Stimulated activated CD4-positive, alpha-beta T cell treated with anti-CD3 and anti-CD28 coated beads, Interleukin-4, amount 100 ng/mL, for 48 hours (primary cell): Measurements from ENCODE around the gene PAK1.

Experiments
- DNase-seq, 2 donors: peaks; one replicate each; pipeline ENCODE4 v3.0.0-alpha.2; 2020; ENCODE audit warnings: low read depth in 2 of 2

PAK1 gene

GRCh38 chr11:77474684-77475060 lies 778 bp upstream of the PAK1 start:
- no peak for DNase-seq

DNA sequence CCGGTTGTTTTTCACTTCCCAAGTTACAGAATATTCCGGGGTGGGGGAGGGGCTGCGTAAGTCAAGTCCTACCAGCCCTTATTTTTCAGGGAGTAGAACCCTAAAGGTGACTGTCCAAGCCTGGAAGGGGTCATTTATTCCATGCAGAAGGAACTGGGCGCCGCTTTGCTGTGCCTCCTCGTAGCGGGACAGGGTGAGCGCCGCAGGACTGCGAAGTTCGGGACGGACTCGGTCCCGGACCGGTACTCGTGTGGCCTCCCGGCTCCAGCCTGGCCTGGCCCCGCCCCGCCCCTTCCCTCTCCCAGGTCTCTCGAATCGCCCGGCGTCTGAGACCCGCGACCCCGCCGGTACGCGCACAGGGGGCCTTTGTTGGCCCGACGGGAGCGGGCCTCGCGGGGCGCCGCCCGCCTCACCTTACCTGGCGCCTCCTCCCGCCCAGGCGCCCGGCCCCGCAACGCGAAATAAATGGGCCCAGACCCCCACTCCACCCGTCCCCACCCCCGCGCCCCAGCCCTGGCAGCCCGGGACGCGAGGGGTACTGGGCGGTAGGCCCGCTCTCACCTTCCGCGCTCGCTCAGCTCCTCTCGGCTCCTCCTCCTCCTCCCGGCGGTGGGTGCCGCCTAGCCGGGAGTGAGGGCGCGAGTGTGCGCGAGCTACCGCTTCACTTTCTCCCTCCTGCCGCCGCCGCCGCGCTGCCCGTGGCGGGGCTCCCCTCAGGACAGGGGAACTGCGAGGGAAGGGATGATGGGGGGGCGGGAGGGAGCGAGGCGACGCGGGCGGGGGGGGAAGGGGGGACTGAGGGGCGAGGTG lies 698 bp downstream of the PAK1 start:
- peak; percentile 25 for DNase-seq

DNA sequence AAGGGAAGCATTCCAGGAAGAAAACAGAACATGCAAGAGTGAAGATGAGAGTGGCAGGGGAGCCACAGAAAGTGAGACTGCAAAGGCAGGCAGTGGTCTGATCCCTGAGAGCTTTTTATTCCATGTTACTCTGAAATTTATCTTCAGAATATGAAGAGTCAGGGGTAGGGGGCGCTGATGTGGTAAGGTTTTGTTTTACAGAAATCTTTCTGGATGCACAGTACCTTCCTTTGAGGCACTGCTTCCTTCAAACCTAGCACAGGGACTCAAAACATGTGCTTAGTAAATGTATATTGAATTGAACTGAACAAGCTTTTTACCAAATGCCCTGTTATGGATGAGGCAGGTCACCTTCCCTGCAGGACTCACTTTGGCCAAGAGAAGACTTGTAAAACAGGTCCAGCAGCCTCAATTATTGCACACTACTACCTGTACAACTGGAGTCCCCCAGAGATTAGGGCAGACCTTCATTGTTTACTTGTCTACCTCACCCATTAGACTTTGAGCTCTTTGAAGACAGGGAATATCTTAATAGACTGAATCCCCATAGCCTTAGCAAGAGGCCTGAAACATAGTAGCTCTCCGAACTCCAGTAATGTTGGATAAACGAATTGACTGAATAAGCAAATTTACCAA lies 2.2 kb downstream of the PAK1 start:
- peak in 1 of 2 donors; percentile 34 for DNase-seq

GRCh38 chr11:77470971-77471370 lies 2.9 kb downstream of the PAK1 start:
- DNase-seq: no peak

DNA sequence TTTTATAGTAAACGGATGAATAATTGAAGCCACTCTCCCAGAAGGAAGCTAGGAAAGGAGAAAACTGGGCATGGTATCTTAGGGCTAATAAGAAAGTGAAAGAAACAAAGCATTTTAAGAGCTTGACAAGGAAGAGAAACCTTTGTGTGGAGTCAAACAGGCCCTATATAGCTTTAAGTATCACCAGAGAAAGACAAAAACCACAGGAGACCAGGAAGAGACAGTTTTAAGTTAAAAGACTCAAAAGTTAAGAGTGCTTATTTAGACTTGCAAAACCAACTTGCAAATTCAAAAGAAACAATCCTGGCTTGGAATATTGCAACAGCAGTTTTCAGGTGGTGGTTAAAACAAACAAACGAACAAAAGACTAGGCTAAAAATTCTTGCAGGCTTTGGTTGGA lies 3.4 kb downstream of the PAK1 start:
- no peak for DNase-seq

GRCh38 chr11:77468527-77468926 lies 5.4 kb downstream of the PAK1 start:
- DNase-seq: no peak

DNA sequence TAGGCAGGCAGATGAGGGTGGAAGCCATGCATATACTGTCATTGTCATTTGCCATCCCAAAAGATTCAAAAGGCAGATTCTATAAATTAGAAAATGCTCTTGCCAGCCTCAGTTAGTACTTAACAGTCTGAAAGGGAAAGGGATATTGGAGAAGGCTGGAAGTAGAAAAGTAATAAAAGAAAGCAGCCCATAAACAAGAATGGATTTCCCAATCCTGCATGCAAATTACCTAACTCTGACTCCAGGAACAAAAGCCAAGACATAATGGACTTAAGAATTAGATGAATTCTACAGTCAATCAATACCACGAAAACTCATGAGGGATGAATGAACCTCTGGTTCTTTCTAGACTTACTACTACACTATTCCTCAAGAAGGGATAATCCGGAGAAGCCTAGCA lies 5.9 kb downstream of the PAK1 start:
- DNase-seq: no peak

GRCh38 chr11:77467233-77467632 lies 6.7 kb downstream of the PAK1 start:
- DNase-seq: no peak

- DNase-seq: no peak
Observed at GRCh38 chr11:77457340-77457739, 16.6 kb downstream of the PAK1 start.

- no peak for DNase-seq
Observed at GRCh38 chr11:77455740-77456139, 18.2 kb downstream of the PAK1 start.

- no peak for DNase-seq
Observed at GRCh38 chr11:77454867-77455655, 18.8 kb downstream of the PAK1 start.

DNA sequence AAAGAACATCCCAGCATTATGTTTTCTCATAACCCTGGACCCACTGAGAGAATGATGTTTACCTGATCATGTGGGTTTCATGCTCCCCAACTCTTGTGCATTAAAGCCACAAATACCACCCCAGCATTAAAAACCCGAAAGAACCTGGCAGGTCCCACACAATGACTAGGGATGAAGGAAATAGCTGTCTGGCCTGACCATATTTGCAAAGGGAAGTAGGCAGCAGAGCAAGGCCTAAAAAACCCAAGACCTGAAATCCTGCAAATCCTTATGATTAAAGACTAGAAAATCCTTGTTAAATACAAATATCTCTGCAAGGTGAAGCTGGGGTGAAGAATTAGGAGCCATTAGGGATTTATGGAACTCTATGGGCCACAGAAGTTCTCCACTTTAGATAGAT lies 23.7 kb downstream of the PAK1 start:
- no peak for DNase-seq

DNA sequence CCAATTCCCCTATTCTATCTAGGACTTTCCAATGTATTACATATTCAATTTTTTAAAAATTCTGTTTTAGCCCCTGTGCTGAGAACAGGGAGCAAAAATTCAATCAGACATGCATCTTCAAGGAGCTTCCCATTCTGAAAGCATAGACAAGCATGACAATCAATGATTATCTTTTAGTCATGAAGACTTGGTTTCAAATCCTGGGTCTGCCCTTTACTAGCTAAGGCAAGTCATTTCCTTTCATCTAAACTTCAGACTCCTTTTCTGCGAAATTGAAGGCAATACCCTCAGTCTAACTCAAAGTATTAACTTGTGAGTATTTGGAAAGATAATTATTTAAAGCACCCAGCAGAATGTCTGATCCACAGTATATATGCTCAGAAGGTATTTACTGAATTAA lies 24.1 kb downstream of the PAK1 start:
- DNase-seq: no peak

DNA sequence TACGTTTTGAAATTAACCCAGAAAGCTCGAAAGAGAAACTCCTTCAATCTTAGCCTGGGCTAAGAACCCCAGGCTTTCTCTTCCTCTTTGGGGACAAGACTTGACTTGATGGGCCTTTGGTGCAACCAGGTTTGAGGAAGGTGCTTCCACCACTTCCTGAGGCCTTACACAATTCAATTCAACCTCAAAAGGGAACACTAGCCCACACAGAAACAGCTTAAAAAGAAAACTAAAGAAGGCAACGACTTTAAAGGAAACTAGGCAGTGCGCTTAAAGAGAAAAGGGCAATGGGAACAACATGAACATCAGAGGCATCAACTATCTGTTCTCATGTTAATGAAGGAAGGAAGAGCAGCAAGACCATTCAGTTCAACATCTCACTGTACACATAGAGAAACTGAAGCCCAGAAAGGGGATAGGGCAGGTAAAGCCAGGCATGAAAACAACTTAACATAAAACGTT lies 24.8 kb downstream of the PAK1 start:
- DNase-seq: no peak

DNA sequence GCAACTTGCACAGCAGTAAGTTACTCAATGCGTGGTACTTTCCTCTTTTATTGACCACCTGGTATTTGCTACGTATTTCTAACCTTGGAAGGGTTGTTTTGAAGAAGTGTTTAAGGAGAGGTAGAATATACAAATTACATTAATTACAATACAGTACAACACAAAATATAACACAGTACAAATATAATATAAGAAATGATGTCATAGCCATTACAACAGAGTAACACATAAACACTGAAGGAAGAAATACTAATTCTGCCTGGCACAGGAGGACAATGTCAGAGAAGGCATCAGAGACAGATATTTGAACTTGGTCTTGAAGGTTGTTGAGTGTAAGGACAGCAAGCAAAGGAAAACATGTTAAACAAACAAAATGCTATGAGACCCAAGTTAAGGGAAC lies 25.6 kb downstream of the PAK1 start:
- DNase-seq: no peak

DNA sequence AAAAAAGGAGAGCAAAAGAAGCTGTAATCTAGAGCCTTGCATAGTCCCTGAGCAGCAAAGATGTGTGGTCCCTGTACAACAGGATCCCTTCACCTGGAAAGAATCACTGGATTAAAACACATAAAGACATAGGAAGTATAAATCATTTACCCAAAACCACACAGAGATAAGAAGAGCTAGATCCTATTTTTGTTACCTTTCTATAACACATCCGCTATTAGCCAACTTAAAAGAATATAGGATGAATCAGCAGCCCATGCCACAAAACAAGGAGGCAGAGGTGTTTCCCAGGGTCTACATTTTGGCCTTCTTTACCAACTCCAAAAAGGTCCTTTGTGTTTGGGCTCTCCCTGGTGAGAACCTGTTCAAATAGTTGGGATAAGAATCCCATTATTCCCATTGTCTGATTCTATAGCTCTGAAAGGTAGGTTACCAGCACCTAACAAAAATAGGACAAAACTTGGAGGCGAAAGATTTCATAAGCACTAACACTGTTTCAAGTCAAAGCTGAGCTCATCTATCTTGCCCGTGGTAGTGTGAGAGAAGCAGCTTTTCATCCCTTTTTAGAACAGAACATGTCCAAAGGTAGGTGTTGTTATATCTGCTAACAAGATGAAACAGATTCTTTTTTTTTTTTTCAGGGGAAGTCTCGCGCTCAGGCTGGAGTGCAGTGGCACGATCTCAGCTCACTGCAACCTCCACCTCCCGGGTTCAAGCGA lies 26.8 kb downstream of the PAK1 start:
- DNase-seq: no peak

DNA sequence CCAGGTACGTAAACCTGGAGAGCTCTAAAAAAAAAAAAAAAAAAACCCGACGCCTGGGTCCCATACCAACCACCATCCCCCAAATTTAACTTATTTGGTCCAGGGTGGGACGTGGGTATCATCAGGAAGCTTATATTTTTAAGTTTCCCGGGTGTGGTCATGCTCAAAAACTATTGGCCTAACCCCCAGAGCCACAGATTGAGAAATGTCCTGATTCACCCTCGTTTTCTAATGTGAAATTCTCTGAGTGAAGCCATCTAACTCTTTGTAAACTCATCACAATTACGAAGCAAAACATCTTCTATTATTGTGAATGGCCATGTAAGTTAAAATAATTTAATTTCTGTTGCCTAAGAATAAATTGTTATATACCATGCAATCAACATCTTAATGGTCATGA lies 29.6 kb downstream of the PAK1 start:
- DNase-seq: no peak

- no peak for DNase-seq
Observed at GRCh38 chr11:77442394-77443053, 31.4 kb downstream of the PAK1 start.

GRCh38 chr11:77441426-77441825 lies 32.5 kb downstream of the PAK1 start:
- no peak for DNase-seq

GRCh38 chr11:77440678-77441077 lies 33.2 kb downstream of the PAK1 start:
- no peak for DNase-seq

GRCh38 chr11:77438487-77438886 lies 35.4 kb downstream of the PAK1 start:
- DNase-seq: no peak
